ENCODE results near the gene FBXO46.

The FBXO46 gene

DNA sequence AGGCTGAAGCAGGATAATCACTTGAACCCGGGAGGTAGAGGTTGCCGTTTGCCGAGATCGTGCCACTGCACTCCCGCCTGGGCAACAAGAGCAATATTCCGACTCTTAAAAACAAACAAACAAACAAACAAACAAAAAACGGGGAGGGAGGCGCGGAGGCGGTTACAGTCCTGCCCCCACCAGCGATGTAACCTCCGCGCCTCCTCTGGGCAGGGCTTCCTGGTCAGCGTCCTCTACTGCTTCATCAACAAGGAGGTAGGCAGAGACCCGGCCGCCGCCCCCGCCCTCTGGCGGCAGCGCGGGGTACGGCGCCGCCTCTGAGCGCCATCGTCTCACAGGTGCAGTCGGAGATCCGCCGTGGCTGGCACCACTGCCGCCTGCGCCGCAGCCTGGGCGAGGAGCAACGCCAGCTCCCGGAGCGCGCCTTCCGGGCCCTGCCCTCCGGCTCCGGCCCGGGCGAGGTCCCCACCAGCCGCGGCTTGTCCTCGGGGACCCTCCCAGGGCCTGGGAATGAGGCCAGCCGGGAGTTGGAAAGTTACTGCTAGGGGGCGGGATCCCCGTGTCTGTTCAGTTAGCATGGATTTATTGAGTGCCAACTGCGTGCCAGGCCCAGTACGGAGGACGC is 49.2 kb downstream of the FBXO46 start:
- peak; percentile 95 for DNase-seq

DNA sequence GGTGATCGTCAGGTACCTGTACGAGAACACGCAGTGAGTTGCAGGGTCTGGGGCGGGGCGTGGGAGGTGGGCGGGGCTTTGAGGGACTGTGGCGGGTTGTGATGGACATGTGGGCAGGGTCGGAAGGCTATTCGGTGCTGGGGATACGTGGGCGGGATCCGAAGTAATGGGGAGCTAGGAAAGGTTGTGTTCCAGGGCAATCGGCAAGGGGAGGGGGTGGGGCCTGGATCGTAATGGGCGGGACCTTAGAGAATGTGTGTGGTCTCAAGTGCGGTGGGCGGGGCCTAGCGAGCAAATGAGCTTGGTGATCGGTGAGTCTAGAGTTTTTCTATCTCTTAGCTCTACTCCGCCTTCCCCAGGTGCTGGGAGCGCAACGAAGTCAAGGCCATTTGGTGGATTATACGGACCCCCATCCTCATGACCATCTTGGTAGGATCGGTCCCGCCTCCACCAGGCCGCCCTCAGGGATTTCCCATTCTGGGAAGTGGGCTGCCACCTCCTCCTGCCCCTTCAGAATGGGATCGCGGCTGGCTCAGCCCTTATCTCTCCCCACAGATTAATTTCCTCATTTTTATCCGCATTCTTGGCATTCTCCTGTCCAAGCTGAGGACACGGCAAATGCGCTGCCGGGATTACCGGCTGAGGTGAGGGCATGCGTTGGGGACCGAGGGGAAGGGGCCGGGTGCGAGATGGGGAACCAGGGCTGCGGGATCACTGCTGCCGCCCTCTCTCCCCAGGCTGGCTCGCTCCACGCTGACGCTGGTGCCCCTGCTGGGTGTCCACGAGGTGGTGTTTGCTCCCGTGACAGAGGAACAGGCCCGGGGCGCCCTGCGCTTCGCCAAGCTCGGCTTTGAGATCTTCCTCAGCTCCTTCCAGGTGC is 53.1 kb downstream of the FBXO46 start:
- peak; percentile 92 for DNase-seq

GRCh38 chr19:45676851-45677263 is 53.8 kb downstream of the FBXO46 start:
- peak; percentile 83 for DNase-seq

GRCh38 chr19:45674946-45675345 is 55.8 kb downstream of the FBXO46 start:
- no peak for DNase-seq

- DNase-seq: peak; percentile 83
Observed at GRCh38 chr19:45670670-45671453, 59.8 kb downstream of the FBXO46 start.

DNA sequence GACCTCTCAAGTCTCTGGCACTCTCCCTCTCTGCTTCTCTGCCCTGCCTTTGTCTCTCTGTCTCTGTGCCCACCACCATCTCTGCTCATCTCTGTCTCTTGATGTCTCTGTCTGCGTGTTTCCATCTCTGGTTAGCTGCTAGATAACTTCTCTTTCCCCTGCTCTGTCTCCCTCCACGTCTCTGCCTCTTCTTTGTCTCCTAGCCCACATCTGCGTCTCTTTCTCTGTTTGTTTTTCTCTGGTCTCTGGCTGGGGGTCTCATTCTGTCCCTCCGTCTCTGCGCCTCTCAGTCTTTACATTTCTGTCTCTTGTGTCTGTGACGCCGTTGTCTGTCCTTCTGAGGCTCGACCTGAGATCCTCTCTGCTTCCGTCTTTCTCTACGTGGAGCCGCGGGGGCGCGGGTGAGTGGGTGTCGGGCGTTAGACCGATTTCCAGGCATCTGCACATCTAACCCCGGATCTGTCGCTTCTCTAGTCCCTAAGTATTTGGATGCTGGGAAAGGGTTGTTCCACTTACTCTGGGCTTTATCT is 62.3 kb downstream of the FBXO46 start:
- DNase-seq: peak; percentile 79

GRCh38 chr19:45667620-45668341 is 62.9 kb downstream of the FBXO46 start, which contains the start of gene GIPR:
GIPR (plus strand) TSS chr19:45668221; CDS start chr19:45669521, 1,300 bp downstream.
- DNase-seq: peak; percentile 84

DNA sequence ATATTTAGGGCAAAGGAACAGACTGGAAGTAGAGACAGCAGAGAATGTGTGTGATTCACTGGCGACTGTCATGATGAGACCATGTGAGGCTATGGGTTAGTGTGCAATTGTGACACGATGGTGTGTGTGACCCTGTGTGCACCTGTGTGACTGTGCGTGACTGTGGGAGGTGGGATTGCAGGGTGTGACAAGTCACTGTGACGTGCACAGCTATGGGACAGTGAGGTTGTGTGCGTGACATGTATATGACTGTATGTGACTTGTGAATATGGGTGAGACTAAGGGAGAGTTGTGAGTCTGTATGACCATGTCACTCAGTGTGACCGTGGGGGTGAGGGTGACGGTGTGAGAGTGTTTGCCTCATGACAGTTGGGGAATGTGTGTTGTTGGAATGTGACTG is 66.1 kb downstream of the FBXO46 start:
- DNase-seq: no peak

DNA sequence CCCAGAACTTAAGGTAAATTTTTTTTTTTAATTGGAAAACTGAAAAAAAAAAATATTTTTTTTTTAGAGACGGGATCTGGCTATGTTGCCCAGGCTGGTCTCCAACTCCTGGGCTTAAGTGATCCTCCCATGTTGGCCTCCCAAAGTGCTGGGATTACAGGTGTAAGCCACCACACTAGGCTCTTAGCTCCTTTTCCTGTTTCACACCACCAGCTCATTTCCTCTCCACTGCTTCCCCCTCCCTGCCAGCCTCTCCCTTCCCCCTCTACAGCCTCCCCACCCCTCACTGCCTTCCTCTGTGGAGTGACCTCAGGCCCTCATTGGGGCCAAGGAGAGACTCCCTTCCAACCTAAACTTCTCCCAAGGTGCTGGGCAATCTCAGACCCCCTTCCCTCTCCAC is 66.9 kb downstream of the FBXO46 start:
- DNase-seq: no peak

DNA sequence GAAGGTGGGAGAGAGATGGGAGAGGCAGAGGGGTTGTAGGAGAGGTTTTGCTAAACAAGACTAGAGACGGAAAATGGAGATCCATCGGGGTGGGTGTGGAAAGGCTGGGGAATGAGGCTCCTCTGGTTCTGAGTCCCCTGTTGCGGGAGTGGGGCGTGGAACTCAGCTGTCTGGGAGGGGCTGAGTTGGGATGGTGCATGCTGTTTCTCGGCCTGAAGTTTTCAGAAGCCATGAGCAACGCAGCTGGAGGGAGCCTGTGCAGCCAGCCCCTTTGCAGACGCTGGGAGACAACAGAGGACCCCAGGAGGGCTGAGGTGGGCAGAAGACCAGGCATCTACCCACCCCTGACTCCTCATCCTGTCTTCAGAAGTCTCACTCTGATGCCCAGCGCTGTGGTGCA is 70.1 kb downstream of the FBXO46 start:
- no peak for DNase-seq
